H1 (cell line): ENCODE measurements around the gene ATG5. TPM values are rescaled to one million over a fixed set of nuclear protein-coding genes. Genes with fewer than 3 reads are reported as not detected.

Source experiments
- JUN ChIP-seq: IDR thresholded peaks from 2 replicates; pipeline ENCODE4 v1.6.1; 2011; ENCODE audit warnings: low read depth, mild to moderate bottlenecking, improper control_type of control experiment, low read length
- SUZ12 ChIP-seq: fragments of 200-600 bp; sonication (generic); IDR thresholded peaks from 2 replicates; pipeline ENCODE4 v1.6.1; 2012; ENCODE audit warnings: mild to moderate bottlenecking, inconsistent platforms, low read length, moderate library complexity, mixed read lengths
- ZNF274 ChIP-seq: IDR thresholded peaks from 2 replicates; pipeline ENCODE4 v1.7.0; 2012; ENCODE audit warnings: low read length, borderline replicate concordance; ENCODE audit errors: extremely low read depth
- polyA plus RNA-seq, 7 experiments: library from polyadenylated mRNA; depleted of rRNA in 3 of 7; stranded (reverse) in 5 of 7; unstranded in 2 of 7; fragments of >200 nt in 5 of 7; fragments of 200-250 nt in 2 of 7; gene quantifications; 1 replicate in 5 of 7; 2 replicates in 1 of 7; 4 replicates in 1 of 7; pipeline versions ENCODE4 v1.2.1 to v1.2.3, GENCODE V29; 2011 to 2013; ENCODE audit warnings: missing spikeins in 2 of 7, mixed read lengths in 2 of 7
- total RNA-seq: library from RNA; stranded (reverse); fragmentation: NEBNext Ultra II Directional; extraction: Animal tissue kit (Norgen Biotek cat#: 25700); gene quantifications from 2 replicates; pipeline ENCODE4 v1.2.1, GENCODE V29; 2021
- TF ChIP-seq, protein P1 (sequence below): IDR thresholded peaks from 2 replicates; pipeline ENCODE4 v1.6.1; 2012; ENCODE audit warnings: low read length, inconsistent platforms

Gene ATG5
- total and polyA plus RNA-seq, 2 of the 8 experiments (the other 6 are each of a cell fraction or from before 2014, with no cell fraction given) = 18.2 to 39.0 TPM

- TF ChIP-seq, protein P1, sequence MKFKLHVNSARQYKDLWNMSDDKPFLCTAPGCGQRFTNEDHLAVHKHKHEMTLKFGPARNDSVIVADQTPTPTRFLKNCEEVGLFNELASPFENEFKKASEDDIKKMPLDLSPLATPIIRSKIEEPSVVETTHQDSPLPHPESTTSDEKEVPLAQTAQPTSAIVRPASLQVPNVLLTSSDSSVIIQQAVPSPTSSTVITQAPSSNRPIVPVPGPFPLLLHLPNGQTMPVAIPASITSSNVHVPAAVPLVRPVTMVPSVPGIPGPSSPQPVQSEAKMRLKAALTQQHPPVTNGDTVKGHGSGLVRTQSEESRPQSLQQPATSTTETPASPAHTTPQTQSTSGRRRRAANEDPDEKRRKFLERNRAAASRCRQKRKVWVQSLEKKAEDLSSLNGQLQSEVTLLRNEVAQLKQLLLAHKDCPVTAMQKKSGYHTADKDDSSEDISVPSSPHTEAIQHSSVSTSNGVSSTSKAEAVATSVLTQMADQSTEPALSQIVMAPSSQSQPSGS = no peak
- no peak for TF ChIP-seq SUZ12
- TF ChIP-seq JUN = no peak
- TF ChIP-seq ZNF274 = no peak
Measured at GRCh38 chr6:106184629-106185028, 140.9 kb downstream of the ATG5 start (continued).
